B cell (primary cell): ENCODE measurements around the gene UCN2. TPM values are rescaled to one million over a fixed set of nuclear protein-coding genes. Genes with fewer than 3 reads are reported as not detected.

Source experiments
- ATAC-seq: fragments of 200-7000 bp; cut with Tn5 transposase; one replicate; pipeline ENCODE4 v1.10.0; 2021; ENCODE audit warnings: low read depth, mild to moderate bottlenecking, moderate number of reproducible peaks, moderate library complexity
- CTCF ChIA-PET: fragments of 350-600 bp; sonication (Branson Sonifier 250); formaldehyde crosslinking; loops from one replicate; lab custom pipeline; 2021; ENCODE audit warnings: antibody characterized with exemption, inconsistent platforms; lab: Charles Lee
- POLR2A ChIA-PET: fragments of 350-600 bp; sonication (Branson Sonifier 250); formaldehyde crosslinking; loops from one replicate; lab custom pipeline; 2021; ENCODE audit warnings: antibody characterized with exemption; lab: Charles Lee
- DNase-seq: peaks from one replicate; pipeline ENCODE4 v3.0.0; 2013
- H2AFZ ChIP-seq: 2 replicates; pipeline ENCODE4 v1.6.1; 2012; ENCODE audit warnings: mild to moderate bottlenecking, low read depth, low read length; ENCODE audit not compliant: insufficient read depth, poor library complexity, severe bottlenecking
- H3K27ac ChIP-seq, 2 donors: 1 replicate in 1 of 2; 2 replicates in 1 of 2; pipeline ENCODE4 v1.5.1; 2012 to 2013; ENCODE audit warnings: low read length in 2 of 2, mild to moderate bottlenecking in 2 of 2, moderate library complexity in 1 of 2
- H3K27me3 ChIP-seq, 4 experiments: fragments of 200-600 bp in 1 of 4; sonication (generic) in 1 of 4; replicated peaks in 1 of 4; 1 replicate in 2 of 4; 2 replicates in 2 of 4; pipeline versions ENCODE4 v1.6.1 to v1.7.0; 2013 to 2016; ENCODE audit warnings: low read length in 3 of 4, mild to moderate bottlenecking in 2 of 4, mixed read lengths in 1 of 4, moderate library complexity in 1 of 4; ENCODE audit not compliant: insufficient read depth in 4 of 4, control insufficient read depth in 3 of 4; ENCODE audit errors: control extremely low read depth in 1 of 4
- H3K36me3 ChIP-seq, 2 experiments: replicated peaks in 1 of 2; 1 replicate in 1 of 2; 2 replicates in 1 of 2; pipeline versions ENCODE4 v1.6.1 to v1.7.1; 2013; ENCODE audit warnings: low read length in 1 of 2; ENCODE audit not compliant: insufficient read depth in 2 of 2, control insufficient read depth in 1 of 2; ENCODE audit errors: control extremely low read depth in 1 of 2, extremely low read depth in 1 of 2
- H3K4me1 ChIP-seq, 2 donors: fragments of 200-600 bp in 1 of 2; sonication (generic) in 1 of 2; 1 replicate in 1 of 2; 2 replicates in 1 of 2; pipeline versions ENCODE4 v1.5.1 to v1.6.1; 2013 to 2017; ENCODE audit warnings: low read length in 2 of 2; ENCODE audit not compliant: control insufficient read depth in 2 of 2, insufficient read depth in 2 of 2
- H3K4me2 ChIP-seq: replicated peaks from 2 replicates; pipeline ENCODE3; 2012; ENCODE audit warnings: mild to moderate bottlenecking, low read depth, low read length; ENCODE audit not compliant: poor library complexity, severe bottlenecking
- H3K4me3 ChIP-seq, 5 experiments: fragments of 200-600 bp in 1 of 5; sonication (generic) in 1 of 5; 1 replicate in 3 of 5; 2 replicates in 2 of 5; pipeline versions ENCODE4 v1.5.1 to v1.7.0; 2011 to 2016; ENCODE audit warnings: low read length in 4 of 5, mild to moderate bottlenecking in 4 of 5, low read depth in 2 of 5, control low read depth in 1 of 5, moderate library complexity in 1 of 5; ENCODE audit not compliant: insufficient read depth in 1 of 5; ENCODE audit errors: control extremely low read depth in 1 of 5, extremely low read depth in 1 of 5
- H3K79me2 ChIP-seq: fragments of 200-600 bp; sonication (generic); one replicate; pipeline ENCODE4 v1.6.0; 2016; ENCODE audit warnings: low read length; ENCODE audit not compliant: control insufficient read depth, insufficient read depth
- H3K9ac ChIP-seq: fragments of 200-600 bp; sonication (generic); 2 replicates; pipeline ENCODE4 v1.6.1; 2017; ENCODE audit warnings: mild to moderate bottlenecking, low read length, moderate library complexity
- H3K9me3 ChIP-seq, 3 donors: one replicate each; pipeline versions ENCODE4 v1.6.1 to v1.7.1; 2013; ENCODE audit warnings: low read length in 2 of 3; ENCODE audit not compliant: control insufficient read depth in 2 of 3, insufficient read depth in 1 of 3; ENCODE audit errors: control extremely low read depth in 1 of 3
- H4K20me1 ChIP-seq: 2 replicates; pipeline ENCODE4 v1.6.0; 2012; ENCODE audit warnings: mild to moderate bottlenecking, low read length; ENCODE audit not compliant: insufficient read depth, control insufficient read depth, poor library complexity, severe bottlenecking
- H3K27ac Mint-ChIP-seq: one replicate; pipeline ENCODE4 v1.8.0; 2021; ENCODE audit warnings: mixed read lengths
- H3K27me3 Mint-ChIP-seq: one replicate; pipeline ENCODE4 v1.8.0; 2021; ENCODE audit warnings: mixed read lengths
- H3K4me1 Mint-ChIP-seq: one replicate; pipeline ENCODE4 v1.8.0; 2021; ENCODE audit warnings: mixed read lengths
- H3K4me3 Mint-ChIP-seq: one replicate; pipeline ENCODE4 v1.8.0; 2021; ENCODE audit warnings: mixed read lengths
- H3K9me3 Mint-ChIP-seq: one replicate; pipeline ENCODE4 v1.8.0; 2022; ENCODE audit warnings: mixed read lengths; ENCODE audit not compliant: insufficient read depth
- EZH2 ChIP-seq: IDR thresholded peaks from 2 replicates; pipeline ENCODE4 v1.6.1; 2012; ENCODE audit warnings: borderline replicate concordance, low read depth, mild to moderate bottlenecking, moderate library complexity, low read length; ENCODE audit not compliant: insufficient read depth, poor library complexity, severe bottlenecking
- WGBS: methylation state at CpG from one replicate; pipeline ENCODE4 v1.1.5; 2013; ENCODE audit warnings: missing lambda C conversion rate; ENCODE audit not compliant: insufficient coverage; 5-methylcytosine and 5-hydroxymethylcytosine counted together
- intact Hi-C: fragments of 100-400 bp; cut with micrococcal nuclease; formaldehyde crosslinking; loops from one replicate; pipeline ENCODE4 v1.10.0; 2022
- polyA plus RNA-seq: library from polyadenylated mRNA; depleted of rRNA; stranded (reverse); fragments of >200 nt; gene quantifications from 2 replicates; pipeline ENCODE4 v1.2.3, GENCODE V29; 2012
- total RNA-seq, 2 donors: library from RNA; stranded (reverse); fragments of 120-200 nt in 1 of 2; gene quantifications; 1 replicate in 1 of 2; 2 replicates in 1 of 2; pipeline versions ENCODE4 v1.2.3 to v1.2.4, GENCODE V29; 2013 to 2022
- TF ChIP-seq, protein P1 (sequence below): fragments of 200-600 bp; IDR thresholded peaks from one replicate; pipeline ENCODE4 v1.8.0; 2022; ENCODE audit warnings: antibody characterized with exemption, mild to moderate bottlenecking

UCN2 gene
- total and polyA plus RNA-seq, 2 donors (not counting 1 experiment from before 2014, with no cell fraction given) = not detected

DNA sequence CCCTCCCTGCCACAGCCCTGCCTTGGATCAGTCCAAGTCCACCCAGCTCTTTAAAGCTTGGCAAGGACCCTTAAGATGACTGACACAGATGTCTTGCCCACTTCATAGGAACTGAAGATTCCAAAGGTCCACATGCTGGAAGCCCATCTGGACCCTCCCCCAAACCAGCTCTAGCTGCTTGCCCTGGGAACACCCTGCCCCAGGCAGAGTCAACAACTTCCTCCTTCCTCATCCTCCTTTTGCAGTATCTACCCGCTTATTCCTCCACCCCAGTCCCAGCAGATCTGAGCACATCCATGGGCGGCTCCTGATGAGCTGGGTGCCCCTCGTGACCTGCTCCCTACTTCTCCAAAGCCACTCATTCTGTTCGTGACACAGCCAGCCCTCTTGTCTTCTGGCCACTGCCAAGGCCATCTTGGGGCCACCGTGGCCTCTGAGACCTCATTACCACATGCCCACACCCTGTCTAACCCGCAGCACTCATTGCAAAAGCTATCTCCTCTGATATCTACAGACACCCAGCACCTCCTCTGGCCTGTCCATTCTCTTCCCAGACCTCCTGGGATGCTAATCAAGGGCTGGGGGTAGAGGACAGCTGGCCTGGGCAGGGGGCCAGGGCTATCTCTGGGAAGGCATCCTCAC lies 5.0 kb downstream of the UCN2 start:
- Histone ChIP-seq H3K27ac (no peak overlapping the region), H3K27me3 (no peaks in the 10 kb centered on the region), H3K36me3 (no peaks in the 10 kb centered on the region), H3K4me2 (peak overlapping the region; percentile 83), H2AFZ (no peak overlapping the region), H3K4me3 (no peak overlapping the region), H3K9ac (no peak overlapping the region), H3K9me3 (no peaks in the 10 kb centered on the region), H3K79me2 (no peaks in the 10 kb centered on the region), H3K4me1 (peaks cover 16 to 40% of the 10 kb centered on the region in 2 donors), H4K20me1 (no peaks in the 10 kb centered on the region)
- no peaks in the 10 kb centered on the region for H3K27me3 Mint-ChIP-seq
- H3K9me3 Mint-ChIP-seq = no peaks in the 10 kb centered on the region
- WGBS = 69% methylated on average over 5 of the region's 6 CpGs
- peak overlapping the region; percentile 58 for H3K4me3 Mint-ChIP-seq
- peaks cover 33% of the 10 kb centered on the region for H3K4me1 Mint-ChIP-seq
- ChIA-PET CTCF (interaction anchor here (1.0 to 12.9 kb wide), 9 partner anchors 9 to 157 kb away, joined by 3 to 190 read pairs (median 4); partner anchors contain the start of genes CCDC51 and TMA7), POLR2A (interaction anchor here (1.2 kb wide), 1 partner anchor 258 kb away, joined by 3 read pairs; the partner anchor contains the start of gene NME6)
- intact Hi-C loops = loop anchor here (5.0 kb wide), 2 partner anchors 371 to 464 kb away; partner anchors contain the start of genes CDC25A and NDUFAF3
- DNase-seq = no peak
- ATAC-seq = no peak
- H3K27ac Mint-ChIP-seq = peak overlapping the region; percentile 32
- no peak for TF ChIP-seq EZH2
- TF ChIP-seq, protein P1, sequence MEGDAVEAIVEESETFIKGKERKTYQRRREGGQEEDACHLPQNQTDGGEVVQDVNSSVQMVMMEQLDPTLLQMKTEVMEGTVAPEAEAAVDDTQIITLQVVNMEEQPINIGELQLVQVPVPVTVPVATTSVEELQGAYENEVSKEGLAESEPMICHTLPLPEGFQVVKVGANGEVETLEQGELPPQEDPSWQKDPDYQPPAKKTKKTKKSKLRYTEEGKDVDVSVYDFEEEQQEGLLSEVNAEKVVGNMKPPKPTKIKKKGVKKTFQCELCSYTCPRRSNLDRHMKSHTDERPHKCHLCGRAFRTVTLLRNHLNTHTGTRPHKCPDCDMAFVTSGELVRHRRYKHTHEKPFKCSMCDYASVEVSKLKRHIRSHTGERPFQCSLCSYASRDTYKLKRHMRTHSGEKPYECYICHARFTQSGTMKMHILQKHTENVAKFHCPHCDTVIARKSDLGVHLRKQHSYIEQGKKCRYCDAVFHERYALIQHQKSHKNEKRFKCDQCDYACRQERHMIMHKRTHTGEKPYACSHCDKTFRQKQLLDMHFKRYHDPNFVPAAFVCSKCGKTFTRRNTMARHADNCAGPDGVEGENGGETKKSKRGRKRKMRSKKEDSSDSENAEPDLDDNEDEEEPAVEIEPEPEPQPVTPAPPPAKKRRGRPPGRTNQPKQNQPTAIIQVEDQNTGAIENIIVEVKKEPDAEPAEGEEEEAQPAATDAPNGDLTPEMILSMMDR = peak; percentile 51
